ENCODE measurements around the gene IL21R. TPM values are rescaled to one million over a fixed set of nuclear protein-coding genes. Genes with fewer than 3 reads are reported as not detected.

The IL21R gene
- total and polyA plus RNA-seq, 2 donors (not counting 1 experiment from before 2014, with no cell fraction given), result 28.5 to 32.1 TPM

DNA sequence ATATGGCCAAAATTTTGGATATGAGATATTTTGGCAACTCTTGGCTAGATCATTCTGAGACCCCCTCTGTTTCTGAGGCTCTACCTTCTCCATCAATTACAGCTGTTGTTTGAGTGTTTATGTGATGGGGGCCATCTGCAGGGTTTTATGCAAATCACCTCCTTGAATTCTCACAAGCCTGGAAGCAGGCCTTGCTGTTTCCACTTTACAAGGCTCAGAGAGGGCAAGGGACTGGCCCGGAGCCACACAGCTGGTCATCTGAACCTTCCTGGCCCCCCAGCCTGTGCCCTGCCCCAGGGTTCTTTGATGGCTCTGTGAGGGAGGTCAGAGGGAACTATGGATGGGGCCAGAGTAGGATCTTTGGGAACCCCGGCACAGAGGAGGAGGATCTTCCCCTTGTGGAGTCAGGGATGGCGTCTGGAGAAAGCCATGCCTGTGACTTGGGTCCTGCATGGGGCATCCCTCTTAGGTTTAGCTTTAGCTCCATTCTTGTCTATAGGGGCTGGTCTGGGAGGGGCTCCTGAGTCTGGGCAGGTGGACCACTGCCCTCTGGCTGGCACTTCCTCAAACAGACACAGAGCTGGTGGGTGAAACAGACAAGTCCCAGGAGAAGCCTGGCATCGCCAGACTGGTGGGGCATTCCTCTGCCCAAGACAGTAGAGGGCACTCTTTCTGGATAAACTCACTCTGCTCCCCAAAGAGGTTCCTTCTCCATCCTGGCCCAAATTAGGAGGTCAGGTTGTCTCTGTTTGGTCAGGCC, 26.2 kb downstream of the IL21R start:
- peaks cover 0 to 42% of the 10 kb centered on the region in 2 experiments for H3K36me3 ChIP-seq (replicated peaks in 1 of 2; ENCODE audit: control extremely low read depth in 1 of 2, control insufficient read depth in 1 of 2, extremely low read depth in 1 of 2, insufficient read depth in 2 of 2, low read length in 1 of 2)
- ChIA-PET POLR2A (interaction anchor here (1.5 kb wide), 1 partner anchor 21 kb away, joined by 3 read pairs; no protein-coding TSS in a partner anchor), CTCF (interaction anchor here (0.6 to 2.7 kb wide), 16 partner anchors 16 to 254 kb away, joined by 3 to 17 read pairs (median 3); no protein-coding TSS in a partner anchor)
- Mint-ChIP-seq H3K9me3 (ENCODE audit: insufficient read depth) (peaks cover 5% of the 10 kb centered on the region), H3K27ac (peak overlapping the region; percentile 56), H3K4me3 (peak overlapping the region; percentile 23), H3K27me3 (peaks cover 4% of the 10 kb centered on the region), H3K4me1 (peaks cover 83% of the 10 kb centered on the region)
- intact Hi-C loops (cut with micrococcal nuclease), result no loop called here
- no peaks in the 10 kb centered on the region for H3K27me3 ChIP-seq (replicated peaks in 1 of 4; ENCODE audit: control extremely low read depth in 1 of 4, control insufficient read depth in 3 of 4, insufficient read depth in 4 of 4, low read length in 3 of 4)
- peaks cover 71% of the 10 kb centered on the region for H4K20me1 ChIP-seq (ENCODE audit: control insufficient read depth, insufficient read depth, low read length, poor library complexity, severe bottlenecking)
- H3K4me1 ChIP-seq (ENCODE audit: control insufficient read depth in 2 of 2, insufficient read depth in 2 of 2, low read length in 2 of 2), result peaks cover 77 to 90% of the 10 kb centered on the region in 2 donors
- H2AFZ ChIP-seq (ENCODE audit: insufficient read depth, low read depth, low read length, poor library complexity, severe bottlenecking), result no peak overlapping the region
- DNase-seq (peak; percentile 58), ATAC-seq (ENCODE audit: low read depth) (no peak)
- H3K4me3 ChIP-seq (ENCODE audit: control extremely low read depth in 1 of 5, extremely low read depth in 1 of 5, insufficient read depth in 1 of 5, low read depth in 2 of 5, low read length in 4 of 5), result no peak overlapping the region
- H3K4me2 ChIP-seq (replicated peaks; ENCODE audit: low read depth, low read length, poor library complexity, severe bottlenecking), result peak overlapping the region; percentile 27
- H3K79me2 ChIP-seq (ENCODE audit: control insufficient read depth, insufficient read depth, low read length), result peaks cover 97% of the 10 kb centered on the region
- WGBS (ENCODE audit: insufficient coverage), result 94% methylated on average over 3 of the region's 4 CpGs
- H3K9me3 ChIP-seq (ENCODE audit: control extremely low read depth in 1 of 3, control insufficient read depth in 2 of 3, insufficient read depth in 1 of 3, low read length in 2 of 3), result peaks cover 0 to 2% (median 1%) of the 10 kb centered on the region in 3 donors
- H3K9ac ChIP-seq (ENCODE audit: low read length), result no peak overlapping the region
- no peak for TF ChIP-seq EZH2 (IDR thresholded peaks at IDR 0.05; ENCODE audit: borderline replicate concordance, insufficient read depth, low read depth, low read length, poor library complexity, severe bottlenecking)
- no peak overlapping the region for H3K27ac ChIP-seq (ENCODE audit: low read length in 2 of 2)

DNA sequence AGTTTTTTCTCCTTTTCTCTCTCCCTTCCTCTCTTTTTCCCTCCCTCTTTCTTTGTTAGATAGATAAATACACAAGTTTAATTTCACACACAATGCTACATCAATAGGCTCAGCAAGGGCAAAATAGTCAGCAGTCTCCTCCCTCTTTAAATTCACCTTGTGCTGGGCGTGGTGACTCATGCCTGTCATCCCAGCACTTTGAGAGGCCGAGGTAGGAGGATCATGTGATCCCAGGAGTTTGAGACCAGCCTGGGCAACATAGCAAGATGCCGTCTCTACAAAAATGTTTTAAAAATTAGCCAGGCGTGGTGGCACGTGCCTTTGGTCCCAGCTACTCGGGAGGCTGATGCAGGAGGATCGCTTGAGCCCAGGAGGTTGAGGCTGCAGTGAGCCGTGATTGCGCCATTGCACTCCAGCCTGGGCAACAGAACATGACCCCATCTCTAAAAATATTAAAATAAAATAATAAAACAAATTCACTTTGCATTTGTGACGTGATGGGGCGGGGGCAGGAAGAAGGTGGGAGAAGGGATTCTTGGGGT, 27.4 kb downstream of the IL21R start:
- peaks cover 4% of the 10 kb centered on the region for H3K27me3 Mint-ChIP-seq
- ChIA-PET CTCF (interaction anchor here (1.4 to 3.0 kb wide), 4 partner anchors 14 to 255 kb away, joined by 3 to 17 read pairs (median 8); no protein-coding TSS in a partner anchor), POLR2A (no interaction called here)
- peak overlapping the region; percentile 66 for H3K27ac Mint-ChIP-seq
- peaks cover 91% of the 10 kb centered on the region for H3K79me2 ChIP-seq (ENCODE audit: control insufficient read depth, insufficient read depth, low read length)
- peaks cover 79 to 89% of the 10 kb centered on the region in 2 donors for H3K4me1 ChIP-seq (ENCODE audit: control insufficient read depth in 2 of 2, insufficient read depth in 2 of 2, low read length in 2 of 2)
- no peak overlapping the region for H3K4me3 ChIP-seq (ENCODE audit: control extremely low read depth in 1 of 5, extremely low read depth in 1 of 5, insufficient read depth in 1 of 5, low read depth in 2 of 5, low read length in 4 of 5)
- peaks cover 0 to 50% of the 10 kb centered on the region in 2 experiments for H3K36me3 ChIP-seq (replicated peaks in 1 of 2; ENCODE audit: control extremely low read depth in 1 of 2, control insufficient read depth in 1 of 2, extremely low read depth in 1 of 2, insufficient read depth in 2 of 2, low read length in 1 of 2)
- peaks cover 82% of the 10 kb centered on the region for H4K20me1 ChIP-seq (ENCODE audit: control insufficient read depth, insufficient read depth, low read length, poor library complexity, severe bottlenecking)
- DNase-seq, result no peak
- H3K4me3 Mint-ChIP-seq, result no peak overlapping the region
- intact Hi-C loops (cut with micrococcal nuclease), result no loop called here
- H3K9me3 ChIP-seq (ENCODE audit: control extremely low read depth in 1 of 3, control insufficient read depth in 2 of 3, insufficient read depth in 1 of 3, low read length in 2 of 3), result no peaks in the 10 kb centered on the region
- H3K4me2 ChIP-seq (replicated peaks; ENCODE audit: low read depth, low read length, poor library complexity, severe bottlenecking), result peak overlapping the region; percentile 27
- peaks cover 3% of the 10 kb centered on the region for H3K9me3 Mint-ChIP-seq (ENCODE audit: insufficient read depth)
- no peak for ATAC-seq (ENCODE audit: low read depth)
- 67% methylated on average over 6 of the region's 11 CpGs for WGBS (ENCODE audit: insufficient coverage)
- H3K27ac ChIP-seq (ENCODE audit: low read length in 2 of 2), result no peak overlapping the region
- no peak overlapping the region for H2AFZ ChIP-seq (ENCODE audit: insufficient read depth, low read depth, low read length, poor library complexity, severe bottlenecking)
- TF ChIP-seq CTCF (IDR thresholded peaks at IDR 0.05), result no peak
- H3K4me1 Mint-ChIP-seq, result peaks cover 80% of the 10 kb centered on the region
- H3K9ac ChIP-seq (ENCODE audit: low read length), result no peak overlapping the region
- no peaks in the 10 kb centered on the region for H3K27me3 ChIP-seq (replicated peaks in 1 of 4; ENCODE audit: control extremely low read depth in 1 of 4, control insufficient read depth in 3 of 4, insufficient read depth in 4 of 4, low read length in 3 of 4)
